DND-41 (cell line): ENCODE measurements around the gene GLIPR1L1.

ENCODE experiments used
- ATAC-seq: fragments of 200-7000 bp; cut with Tn5 transposase; 3 replicates; pipeline ENCODE4 v1.9.1; 2021; ENCODE audit warnings: low read depth; ENCODE audit not compliant: insufficient read depth
- DNase-seq: peaks from one replicate; pipeline ENCODE4 v3.0.0-alpha.2; 2020
- H2AFZ ChIP-seq: 2 replicates; pipeline ENCODE4 v1.6.0; 2012; ENCODE audit warnings: low read depth, low read length
- H3K27ac ChIP-seq: 2 replicates; pipeline ENCODE4 v1.5.1; 2012; ENCODE audit warnings: low read length, inconsistent platforms
- H3K27me3 ChIP-seq: fragments of 200-600 bp; sonication (generic); 2 replicates; pipeline ENCODE4 v1.6.0; 2012; ENCODE audit warnings: low read length, mild to moderate bottlenecking, inconsistent platforms; ENCODE audit not compliant: insufficient read depth, poor library complexity
- H3K36me3 ChIP-seq: 2 replicates; pipeline ENCODE4 v1.5.1; 2012; ENCODE audit warnings: low read length, inconsistent platforms; ENCODE audit not compliant: insufficient read depth
- H3K4me1 ChIP-seq: 2 replicates; pipeline ENCODE4 v1.5.1; 2012; ENCODE audit warnings: mild to moderate bottlenecking, low read length; ENCODE audit not compliant: insufficient read depth
- H3K4me2 ChIP-seq: 2 replicates; pipeline ENCODE4 v1.6.0; 2012; ENCODE audit warnings: mild to moderate bottlenecking, moderate library complexity, low read length, inconsistent platforms; ENCODE audit not compliant: insufficient read depth
- H3K4me3 ChIP-seq, 2 experiments: fragments of 200-600 bp in 1 of 2; shearing (Covaris generic) in 1 of 2; 2 replicates each; pipeline ENCODE4 v1.5.1; 2012 to 2016; ENCODE audit warnings: inconsistent platforms in 2 of 2, low read length in 2 of 2, mild to moderate bottlenecking in 2 of 2, low read depth in 1 of 2, moderate library complexity in 1 of 2
- H3K79me2 ChIP-seq: 2 replicates; pipeline ENCODE4 v1.6.0; 2012; ENCODE audit warnings: low read length, inconsistent platforms; ENCODE audit not compliant: insufficient read depth
- H3K9ac ChIP-seq: 2 replicates; pipeline ENCODE4 v1.6.0; 2012; ENCODE audit warnings: low read depth, mild to moderate bottlenecking, inconsistent platforms, low read length, moderate library complexity
- H3K9me3 ChIP-seq: 2 replicates; pipeline ENCODE4 v1.5.1; 2012; ENCODE audit warnings: low read length, moderate library complexity, mild to moderate bottlenecking, inconsistent platforms; ENCODE audit not compliant: insufficient read depth, severe bottlenecking
- H4K20me1 ChIP-seq: 2 replicates; pipeline ENCODE4 v1.6.0; 2012; ENCODE audit warnings: low read length; ENCODE audit not compliant: insufficient read depth
- EZH2 ChIP-seq: IDR thresholded peaks from 3 replicates; pipeline ENCODE4 v1.6.1; 2012; ENCODE audit warnings: borderline replicate concordance, low read depth, mild to moderate bottlenecking, moderate library complexity, low read length, inconsistent platforms; ENCODE audit not compliant: severe bottlenecking
- TF ChIP-seq, protein P1 (sequence below): IDR thresholded peaks from 2 replicates; pipeline ENCODE4 v1.5.1; 2012; ENCODE audit warnings: borderline replicate concordance, low read length, moderate library complexity, mild to moderate bottlenecking; ENCODE audit not compliant: poor library complexity, severe bottlenecking; ENCODE audit errors: extremely low read depth

Gene GLIPR1L1

DNA sequence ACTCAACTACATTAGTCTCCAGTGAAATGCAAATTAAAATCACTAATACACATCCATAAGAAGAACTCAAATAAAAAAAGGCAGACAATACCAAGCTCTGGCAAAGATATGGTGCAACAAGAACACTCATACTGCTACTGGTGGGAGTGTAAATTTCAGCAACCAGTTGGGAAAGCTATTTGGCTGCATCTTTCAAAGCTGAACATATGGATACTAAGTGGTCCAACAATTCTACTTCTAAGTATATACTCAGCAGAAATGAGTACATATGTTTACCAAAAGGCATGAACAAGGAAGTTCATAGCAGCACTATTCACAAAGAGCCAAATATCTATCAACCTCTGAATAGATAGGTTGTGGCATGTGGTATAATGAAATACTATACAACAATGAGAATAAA, 31.7 kb upstream of the GLIPR1L1 start:
- H4K20me1 ChIP-seq, result no peaks in the 10 kb centered on the region
- H3K27ac ChIP-seq, result no peak overlapping the region
- no peak overlapping the region for H2AFZ ChIP-seq
- H3K9me3 ChIP-seq, result no peaks in the 10 kb centered on the region
- no peaks in the 10 kb centered on the region for H3K79me2 ChIP-seq
- no peak for TF ChIP-seq EZH2
- TF ChIP-seq, protein P1, sequence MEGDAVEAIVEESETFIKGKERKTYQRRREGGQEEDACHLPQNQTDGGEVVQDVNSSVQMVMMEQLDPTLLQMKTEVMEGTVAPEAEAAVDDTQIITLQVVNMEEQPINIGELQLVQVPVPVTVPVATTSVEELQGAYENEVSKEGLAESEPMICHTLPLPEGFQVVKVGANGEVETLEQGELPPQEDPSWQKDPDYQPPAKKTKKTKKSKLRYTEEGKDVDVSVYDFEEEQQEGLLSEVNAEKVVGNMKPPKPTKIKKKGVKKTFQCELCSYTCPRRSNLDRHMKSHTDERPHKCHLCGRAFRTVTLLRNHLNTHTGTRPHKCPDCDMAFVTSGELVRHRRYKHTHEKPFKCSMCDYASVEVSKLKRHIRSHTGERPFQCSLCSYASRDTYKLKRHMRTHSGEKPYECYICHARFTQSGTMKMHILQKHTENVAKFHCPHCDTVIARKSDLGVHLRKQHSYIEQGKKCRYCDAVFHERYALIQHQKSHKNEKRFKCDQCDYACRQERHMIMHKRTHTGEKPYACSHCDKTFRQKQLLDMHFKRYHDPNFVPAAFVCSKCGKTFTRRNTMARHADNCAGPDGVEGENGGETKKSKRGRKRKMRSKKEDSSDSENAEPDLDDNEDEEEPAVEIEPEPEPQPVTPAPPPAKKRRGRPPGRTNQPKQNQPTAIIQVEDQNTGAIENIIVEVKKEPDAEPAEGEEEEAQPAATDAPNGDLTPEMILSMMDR, result no peak
- no peak overlapping the region for H3K4me2 ChIP-seq
- no peak overlapping the region for H3K9ac ChIP-seq
- no peak for ATAC-seq
- no peaks in the 10 kb centered on the region for H3K36me3 ChIP-seq
- H3K27me3 ChIP-seq, result no peaks in the 10 kb centered on the region
- H3K4me1 ChIP-seq, result no peaks in the 10 kb centered on the region
- DNase-seq, result no peak
- no peak overlapping the region for H3K4me3 ChIP-seq

DNA sequence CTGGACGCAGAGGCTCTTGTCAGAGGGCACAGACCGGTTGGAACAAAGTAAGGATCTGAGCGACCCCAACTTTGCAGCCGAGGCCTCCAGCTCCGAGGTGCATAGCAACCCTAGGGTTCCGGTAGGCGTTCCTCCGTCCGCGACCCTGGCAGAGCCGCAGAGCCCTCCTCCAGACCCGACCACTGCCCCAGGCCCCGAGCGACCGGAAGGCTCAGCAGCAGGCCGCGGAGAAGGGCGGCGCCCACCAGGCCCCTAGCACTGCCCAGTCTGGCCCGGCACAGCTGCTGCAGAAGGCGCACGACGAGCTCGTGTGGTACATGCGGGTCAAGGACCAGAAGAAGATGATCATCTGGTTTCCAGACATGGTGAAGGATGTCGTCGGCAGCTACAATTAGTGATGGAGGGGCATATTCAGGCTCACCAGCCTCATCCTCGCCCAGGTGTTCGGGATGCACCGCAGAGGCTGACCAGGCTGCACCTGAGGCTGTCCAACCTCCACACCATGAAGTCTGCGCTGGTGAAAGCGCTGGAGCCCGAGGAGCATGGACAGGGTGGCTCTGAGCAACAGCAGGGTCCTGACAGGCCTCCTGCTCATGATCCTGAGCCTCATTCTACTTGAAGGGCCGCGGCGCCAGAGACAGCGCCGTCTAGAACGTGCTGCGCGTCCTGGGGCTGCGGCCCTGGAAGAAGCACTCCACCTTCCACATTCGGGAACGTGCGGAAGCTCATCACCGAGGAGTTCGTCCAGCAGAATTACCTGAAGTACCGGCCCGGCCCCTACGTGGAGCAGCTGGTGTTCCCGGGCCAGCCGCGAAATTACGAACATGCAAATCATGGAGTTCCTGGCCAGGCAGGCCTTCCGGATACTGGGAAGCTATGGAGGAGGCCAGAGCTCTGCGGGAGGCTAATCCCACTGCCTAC, 28.8 kb upstream of the GLIPR1L1 start:
- no peaks in the 10 kb centered on the region for H3K79me2 ChIP-seq
- no peak overlapping the region for H3K4me2 ChIP-seq
- no peaks in the 10 kb centered on the region for H3K27me3 ChIP-seq
- H3K4me1 ChIP-seq, result no peaks in the 10 kb centered on the region
- H4K20me1 ChIP-seq, result no peaks in the 10 kb centered on the region
- DNase-seq (no peak), ATAC-seq (no peak)
- TF ChIP-seq EZH2, result no peak
- TF ChIP-seq, protein P1, result no peak
- H3K36me3 ChIP-seq, result no peaks in the 10 kb centered on the region
- H3K9me3 ChIP-seq, result no peaks in the 10 kb centered on the region
- no peak overlapping the region for H2AFZ ChIP-seq
- no peak overlapping the region for H3K9ac ChIP-seq
- no peak overlapping the region for H3K4me3 ChIP-seq
- no peak overlapping the region for H3K27ac ChIP-seq

DNA sequence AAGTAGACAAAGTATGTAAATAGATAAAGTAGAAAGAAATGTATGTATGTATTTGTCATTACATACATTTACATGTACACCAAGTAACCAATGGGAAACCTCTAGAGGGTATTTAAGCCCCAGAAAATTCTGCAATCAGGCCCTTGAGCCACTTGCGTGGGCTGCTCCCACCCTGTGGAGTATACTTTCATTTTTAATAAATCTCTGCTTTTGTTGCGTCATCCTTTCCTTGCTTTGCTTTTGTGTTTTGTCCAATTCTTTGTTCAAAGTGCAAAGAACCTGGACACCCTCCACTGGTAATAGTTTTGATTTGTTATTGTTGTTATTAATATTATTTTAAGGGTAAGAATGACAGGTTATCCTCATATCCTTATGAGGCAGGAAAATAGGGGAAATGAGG, 26.2 kb upstream of the GLIPR1L1 start:
- Histone ChIP-seq H4K20me1 (no peaks in the 10 kb centered on the region), H3K27ac (no peak overlapping the region), H3K4me1 (no peaks in the 10 kb centered on the region), H3K36me3 (no peaks in the 10 kb centered on the region), H3K9ac (no peak overlapping the region), H3K4me3 (no peak overlapping the region), H3K79me2 (no peaks in the 10 kb centered on the region), H3K27me3 (no peaks in the 10 kb centered on the region), H2AFZ (no peak overlapping the region), H3K4me2 (no peak overlapping the region), H3K9me3 (no peaks in the 10 kb centered on the region)
- DNase-seq, result no peak
- no peak for TF ChIP-seq EZH2
- TF ChIP-seq, protein P1, result no peak
- no peak for ATAC-seq
